CD4-positive, alpha-beta T cell treated with Interleukin-4 for 1 hour (primary cell): ENCODE measurements around the gene RAB22A.

ENCODE experiments used
- DNase-seq, 2 donors: peaks; one replicate each; pipeline ENCODE4 v3.0.0-alpha.2; 2020 to 2022

Gene RAB22A, protein sequence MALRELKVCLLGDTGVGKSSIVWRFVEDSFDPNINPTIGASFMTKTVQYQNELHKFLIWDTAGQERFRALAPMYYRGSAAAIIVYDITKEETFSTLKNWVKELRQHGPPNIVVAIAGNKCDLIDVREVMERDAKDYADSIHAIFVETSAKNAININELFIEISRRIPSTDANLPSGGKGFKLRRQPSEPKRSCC

GRCh38 chr20:58309591-58310290 lies at the start of gene RAB22A:
Gene RAB22A (plus strand): TSS chr20:58309715. CDS start chr20:58309977, 262 bp downstream.
- peak; percentile 78 to 81 for DNase-seq

DNA sequence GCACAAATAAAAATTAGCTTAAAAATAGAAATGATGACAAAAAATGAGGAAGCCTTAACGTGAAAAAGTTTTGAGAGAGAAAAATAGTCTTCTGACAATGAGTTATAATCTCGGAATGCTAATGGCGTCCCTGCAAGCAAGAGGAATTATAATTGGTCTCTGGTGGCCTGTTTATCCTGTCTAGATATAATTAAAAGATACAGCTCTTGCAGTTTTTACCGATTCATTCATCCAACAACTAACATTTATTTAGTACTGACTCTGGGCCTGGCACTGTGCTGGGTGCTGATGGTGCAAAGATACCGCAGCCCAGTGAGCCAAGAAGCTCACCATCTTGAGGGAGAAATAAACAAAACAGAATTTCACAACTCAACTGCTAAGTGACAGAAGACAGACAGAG lies 49.5 kb upstream of the RAB22A start:
- no peak for DNase-seq

- DNase-seq, result no peak
These were observed 47.9 kb upstream of the RAB22A start for GRCh38 chr20:58261660-58262059.

- no peak for DNase-seq
These were observed 45.2 kb upstream of the RAB22A start for GRCh38 chr20:58264271-58264670.

DNA sequence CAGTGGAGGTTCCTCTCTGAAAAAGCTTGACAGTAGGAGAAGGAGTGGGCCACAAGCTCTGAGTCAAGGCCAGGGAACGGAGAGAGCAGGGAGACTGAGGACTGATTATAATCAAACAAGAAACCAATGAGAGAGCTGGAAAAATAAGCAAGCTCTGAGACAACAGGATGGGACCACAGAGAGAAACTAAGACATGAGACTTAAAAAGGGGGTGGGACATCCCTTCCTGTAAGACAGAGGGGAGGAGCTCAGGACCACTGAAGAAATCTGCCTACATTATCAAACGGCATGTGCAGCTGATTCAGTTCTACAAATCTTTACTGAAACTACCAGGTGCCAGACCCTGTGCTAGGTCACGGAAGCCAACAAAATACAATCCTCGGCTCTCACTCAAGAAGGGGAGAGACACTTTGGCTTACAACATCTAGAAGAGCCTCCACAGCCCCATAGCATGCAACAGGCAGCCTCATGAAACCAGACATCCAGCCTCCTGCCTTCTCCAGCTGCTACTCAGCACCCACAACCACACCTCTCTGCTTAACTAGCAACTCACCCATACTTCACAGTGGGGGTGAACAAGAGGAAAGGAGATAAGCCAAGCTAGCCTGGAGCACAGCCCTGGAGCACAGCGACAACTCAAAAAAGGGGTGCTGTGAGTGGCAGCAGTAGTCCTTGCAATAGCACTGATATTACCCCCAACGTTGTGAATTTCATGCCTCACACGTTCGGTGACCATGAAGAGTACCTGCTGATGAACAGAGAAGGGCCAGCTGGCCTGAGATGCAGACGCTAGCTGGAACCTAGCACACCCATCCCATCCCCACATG lies 41.9 kb upstream of the RAB22A start:
- no peak for DNase-seq

DNA sequence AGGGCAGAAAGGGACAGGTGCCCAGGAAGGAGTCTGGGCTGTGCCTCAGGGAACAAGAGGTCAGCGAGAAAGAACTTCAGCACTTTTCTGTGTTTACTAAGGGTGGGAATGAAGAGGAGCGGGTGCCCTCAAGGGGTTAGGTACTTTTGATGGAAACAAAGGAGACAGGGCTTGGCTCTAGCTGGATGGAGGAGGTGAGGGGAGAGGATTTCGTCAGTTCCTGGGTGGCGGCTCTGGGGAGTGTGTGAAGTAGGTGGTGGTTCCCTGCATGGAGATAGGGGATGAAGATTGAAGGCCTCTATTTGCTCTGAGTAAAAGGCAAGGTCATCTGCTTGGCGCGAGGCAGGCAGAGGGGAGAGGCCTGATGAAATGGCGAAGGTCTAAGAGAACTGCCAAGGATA lies 41.1 kb upstream of the RAB22A start:
- DNase-seq, result no peak

GRCh38 chr20:58268936-58269619 lies 40.4 kb upstream of the RAB22A start:
- no peak for DNase-seq

DNA sequence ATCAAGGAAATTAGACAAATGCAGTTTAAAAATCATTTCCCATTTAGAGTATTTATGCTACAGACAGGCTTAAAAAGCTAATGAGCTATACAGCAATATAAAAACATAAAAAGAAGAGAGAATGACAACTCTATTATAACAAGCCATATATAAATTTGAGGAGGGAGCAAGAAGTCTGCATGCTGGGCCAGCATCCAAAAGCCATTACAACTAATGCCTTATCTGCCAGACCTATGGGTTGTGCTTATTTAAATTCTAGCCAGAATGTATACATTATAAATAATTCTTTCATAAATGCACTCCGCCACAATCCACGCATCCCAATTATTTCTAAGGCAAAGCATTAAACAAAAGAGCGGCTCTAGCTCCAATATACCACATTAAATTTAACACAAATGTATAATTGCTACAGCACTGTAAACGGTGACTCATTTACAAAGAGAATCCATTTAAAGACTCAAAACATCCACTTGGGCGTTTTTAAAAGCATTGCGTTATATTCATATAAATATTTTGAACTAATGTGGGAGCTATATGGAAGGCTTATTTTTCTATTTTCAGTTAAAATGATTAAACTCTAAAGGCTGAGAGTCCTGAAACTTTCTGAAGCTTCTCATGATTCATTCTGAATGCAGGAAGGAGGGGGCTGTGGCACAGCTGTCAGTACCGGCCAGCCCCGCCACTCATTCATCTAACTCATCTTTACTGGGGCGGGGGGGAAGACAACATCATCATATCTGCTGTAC lies 37.7 kb upstream of the RAB22A start:
- DNase-seq, result no peak

DNA sequence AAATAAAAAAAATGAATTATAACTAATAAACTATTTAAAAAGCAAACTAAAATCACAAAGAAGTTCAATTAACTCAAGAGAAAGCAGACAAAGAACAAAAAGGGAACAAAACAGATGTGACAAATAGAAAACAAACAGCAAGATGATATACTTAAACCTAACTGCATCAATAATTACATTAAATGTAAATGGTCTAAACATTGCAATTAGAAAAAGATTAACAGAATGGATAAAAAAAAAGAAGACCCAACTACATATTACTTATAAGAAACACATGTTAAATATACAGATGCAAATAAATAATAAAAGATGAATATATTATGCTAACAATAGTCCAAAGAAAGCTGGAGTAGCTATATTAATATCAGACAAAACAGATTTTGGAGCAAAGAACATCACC lies 35.1 kb upstream of the RAB22A start:
- no peak for DNase-seq

GRCh38 chr20:58277107-58277506 lies 32.4 kb upstream of the RAB22A start:
- no peak for DNase-seq

- DNase-seq, result no peak
These were observed 31.7 kb upstream of the RAB22A start for GRCh38 chr20:58277578-58278472.

- DNase-seq, result no peak
These were observed 22.8 kb upstream of the RAB22A start for GRCh38 chr20:58286729-58287128.

DNA sequence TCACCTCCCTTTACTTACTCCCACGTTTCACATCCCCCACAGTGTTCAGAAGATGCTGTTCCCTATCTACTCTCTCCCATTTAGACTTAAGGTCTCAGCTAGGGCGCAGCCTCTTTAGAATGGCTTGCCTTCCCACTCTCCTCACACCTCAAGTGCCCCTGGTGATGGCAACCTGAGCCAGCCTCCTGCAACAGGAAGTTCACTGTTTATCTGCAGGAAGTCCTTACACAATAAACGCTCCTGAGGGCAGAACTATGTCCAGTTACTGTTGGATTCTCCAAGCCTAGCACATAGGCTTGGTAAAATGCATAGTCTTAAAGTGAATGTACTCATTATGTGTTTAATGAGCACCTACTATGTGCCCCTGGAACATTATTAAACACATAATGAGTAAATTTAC lies 21.9 kb upstream of the RAB22A start:
- DNase-seq, result no peak

GRCh38 chr20:58289143-58289542 lies 20.4 kb upstream of the RAB22A start:
- DNase-seq, result no peak

GRCh38 chr20:58293453-58293852 lies 16.1 kb upstream of the RAB22A start:
- DNase-seq, result no peak

DNA sequence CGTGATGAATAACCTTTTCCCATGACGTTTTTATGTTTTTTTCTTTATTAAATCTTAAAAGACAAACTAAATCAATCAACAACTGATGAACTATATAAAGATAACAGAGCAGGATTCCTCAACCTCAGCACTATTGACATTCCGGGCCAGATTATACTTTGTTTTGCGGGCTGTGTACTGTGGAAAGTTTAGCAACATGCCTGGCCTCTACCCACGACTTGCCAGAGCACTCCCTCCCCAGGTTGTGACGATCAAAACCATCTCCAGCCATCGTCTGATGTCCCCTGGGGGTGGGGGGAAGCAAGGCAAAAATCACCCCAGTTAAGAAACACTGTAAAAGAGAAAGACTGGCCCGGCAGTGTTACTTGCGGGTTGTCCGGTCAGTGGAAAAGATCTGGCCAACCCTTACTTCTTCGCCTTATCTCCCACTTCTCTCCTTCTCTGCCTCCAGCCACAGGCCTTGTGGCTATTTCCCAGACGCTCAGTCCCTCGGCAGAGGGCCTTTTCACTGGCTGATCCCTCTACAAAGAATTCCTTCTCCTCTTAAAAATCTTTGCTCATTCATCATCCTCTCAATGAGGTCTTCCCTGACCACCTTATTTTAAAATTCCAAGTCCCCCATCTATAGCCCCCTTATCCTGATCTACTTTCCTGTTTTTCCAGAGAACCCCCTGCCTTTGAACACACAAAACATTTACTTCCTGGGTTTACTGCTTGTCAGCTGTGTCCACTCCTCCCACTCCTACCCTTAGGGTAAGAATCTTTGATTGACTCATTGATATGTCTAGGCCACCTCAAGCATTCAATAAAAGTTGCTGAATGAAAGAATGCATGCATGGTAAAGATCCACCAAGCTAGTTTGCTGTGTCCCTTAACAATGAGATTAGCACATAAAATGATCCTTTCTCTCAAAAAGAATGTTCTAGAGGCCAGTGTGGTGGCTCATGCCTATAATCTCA lies 14.7 kb upstream of the RAB22A start:
- DNase-seq, result no peak

- DNase-seq, result no peak
These were observed 13.3 kb upstream of the RAB22A start for GRCh38 chr20:58296051-58296837.

DNA sequence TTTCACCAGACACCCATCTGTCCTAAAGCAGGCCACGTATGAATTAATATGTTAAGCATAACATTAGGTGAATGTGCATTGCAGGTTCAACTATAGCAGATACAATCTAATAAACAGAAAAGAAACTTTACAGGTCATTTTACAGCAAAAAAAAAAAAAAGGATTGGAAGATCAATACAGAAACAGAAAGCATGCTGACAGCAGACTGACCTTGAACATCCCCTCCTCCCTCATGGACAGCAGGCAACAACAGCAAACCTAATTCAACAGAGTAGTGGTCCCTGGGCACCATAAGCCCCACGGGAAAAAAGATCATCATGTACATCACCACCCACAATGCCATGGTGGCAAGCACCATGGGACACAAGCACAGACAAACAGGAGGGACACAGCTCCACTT lies 12.1 kb upstream of the RAB22A start:
- DNase-seq, result no peak

DNA sequence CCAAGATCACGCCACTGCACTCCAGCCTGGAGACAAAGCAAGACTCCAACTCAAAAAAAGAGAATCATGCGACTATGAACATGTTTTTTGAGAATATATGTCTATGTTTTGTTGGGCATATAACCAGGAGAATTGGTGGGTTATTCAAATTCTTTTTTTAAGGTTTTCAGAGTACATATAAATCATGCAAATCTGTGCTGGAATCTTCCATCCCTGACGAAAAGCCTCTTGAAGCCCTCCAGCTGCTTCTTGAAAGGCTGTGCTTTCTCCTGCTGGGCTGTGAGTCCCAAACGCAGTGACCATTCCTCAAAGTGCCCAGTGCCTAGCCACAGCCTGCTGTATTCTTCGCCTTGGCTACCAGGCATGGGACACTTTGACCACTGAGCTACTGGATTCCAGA lies 9.2 kb upstream of the RAB22A start:
- no peak for DNase-seq
